Ascending aorta (tissue), 2 donors: ENCODE results near the gene DYRK2. TPM values are rescaled to one million over a fixed set of nuclear protein-coding genes. Genes with fewer than 3 reads are reported as not detected.

Experiments
- DNase-seq, 2 donors: peaks; one replicate each; pipeline ENCODE4 v3.0.0-alpha.2; 2019; ENCODE audit warnings: low spot score in 2 of 2
- H3K27ac ChIP-seq, 2 donors: fragments of 200-600 bp; sonication (generic); one replicate each; pipeline ENCODE4 v1.5.1; 2016 to 2017; ENCODE audit warnings: mild to moderate bottlenecking in 1 of 2
- H3K27me3 ChIP-seq: fragments of 200-600 bp; sonication (generic); one replicate; pipeline ENCODE4 v1.5.1; 2017
- H3K36me3 ChIP-seq, 2 donors: fragments of 200-600 bp; sonication (generic); one replicate each; pipeline ENCODE4 v1.5.1; 2016
- H3K4me1 ChIP-seq, 2 donors: fragments of 200-600 bp; sonication (generic); one replicate each; pipeline ENCODE4 v1.5.1; 2016 to 2017; ENCODE audit warnings: mild to moderate bottlenecking in 1 of 2
- H3K4me3 ChIP-seq, 2 donors: fragments of 200-600 bp; sonication (generic); one replicate each; pipeline ENCODE4 v1.5.1; 2016 to 2017; ENCODE audit warnings: mild to moderate bottlenecking in 1 of 2
- H3K9me3 ChIP-seq, 2 donors: fragments of 200-600 bp; sonication (generic); one replicate each; pipeline ENCODE4 v1.5.1; 2016
- intact Hi-C: fragments of 100-400 bp; cut with DNase I; formaldehyde crosslinking; loops from one replicate; pipeline ENCODE4 v1.15.1; 2023
- total RNA-seq: library from RNA; depleted of rRNA; stranded (reverse); fragments of >200 nt; gene quantifications from one replicate; pipeline ENCODE4 v1.1.0, GENCODE V29; 2016
- TF ChIP-seq, protein P1 (sequence below), 3 experiments: fragments of 200-600 bp in 2 of 3; fragments of 450-650 bp in 1 of 3; sonication (generic) in 2 of 3; IDR thresholded peaks; one replicate each; pipeline ENCODE4 v1.5.1; 2016 to 2019; ENCODE audit warnings: antibody characterized with exemption in 3 of 3, mild to moderate bottlenecking in 1 of 3, moderate library complexity in 1 of 3

DYRK2 gene
- total RNA-seq, 1 donor from 2014 or later: 40.1 TPM

DNA sequence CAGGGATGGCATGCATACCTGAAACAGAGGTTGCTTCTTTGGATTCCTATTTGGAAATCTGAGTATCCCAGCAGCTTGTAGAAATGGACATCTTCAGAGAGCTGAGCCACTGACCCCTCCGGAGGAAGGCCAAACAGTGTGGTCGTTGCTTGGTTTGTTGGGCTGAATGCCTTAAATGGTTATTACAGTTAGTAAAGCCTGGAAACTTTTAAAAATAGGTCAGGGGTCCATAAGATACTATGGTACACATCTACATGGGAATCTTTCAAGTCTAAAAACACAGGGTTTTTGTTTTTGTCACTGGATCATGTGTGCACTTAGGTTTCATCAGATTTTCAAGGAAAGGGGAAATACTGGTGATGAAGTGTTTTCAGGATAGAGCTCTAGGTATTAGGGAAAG is 7.7 kb downstream of the DYRK2 start:
- H3K27ac ChIP-seq: no peak overlapping the region
- H3K4me3 ChIP-seq: no peak overlapping the region
- H3K27me3 ChIP-seq: no peaks in the 10 kb centered on the region
- no peak for DNase-seq
- peaks cover 18 to 27% of the 10 kb centered on the region in 2 donors for H3K36me3 ChIP-seq
- peaks cover 0 to 43% of the 10 kb centered on the region in 2 donors for H3K4me1 ChIP-seq
- TF ChIP-seq, protein P1, sequence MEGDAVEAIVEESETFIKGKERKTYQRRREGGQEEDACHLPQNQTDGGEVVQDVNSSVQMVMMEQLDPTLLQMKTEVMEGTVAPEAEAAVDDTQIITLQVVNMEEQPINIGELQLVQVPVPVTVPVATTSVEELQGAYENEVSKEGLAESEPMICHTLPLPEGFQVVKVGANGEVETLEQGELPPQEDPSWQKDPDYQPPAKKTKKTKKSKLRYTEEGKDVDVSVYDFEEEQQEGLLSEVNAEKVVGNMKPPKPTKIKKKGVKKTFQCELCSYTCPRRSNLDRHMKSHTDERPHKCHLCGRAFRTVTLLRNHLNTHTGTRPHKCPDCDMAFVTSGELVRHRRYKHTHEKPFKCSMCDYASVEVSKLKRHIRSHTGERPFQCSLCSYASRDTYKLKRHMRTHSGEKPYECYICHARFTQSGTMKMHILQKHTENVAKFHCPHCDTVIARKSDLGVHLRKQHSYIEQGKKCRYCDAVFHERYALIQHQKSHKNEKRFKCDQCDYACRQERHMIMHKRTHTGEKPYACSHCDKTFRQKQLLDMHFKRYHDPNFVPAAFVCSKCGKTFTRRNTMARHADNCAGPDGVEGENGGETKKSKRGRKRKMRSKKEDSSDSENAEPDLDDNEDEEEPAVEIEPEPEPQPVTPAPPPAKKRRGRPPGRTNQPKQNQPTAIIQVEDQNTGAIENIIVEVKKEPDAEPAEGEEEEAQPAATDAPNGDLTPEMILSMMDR (IDR thresholded peaks at IDR 0.05): no peak
- H3K9me3 ChIP-seq: no peaks in the 10 kb centered on the region
- intact Hi-C loops: no loop called here

- intact Hi-C loops: no loop called here
- Histone ChIP-seq H3K27ac (no peak overlapping the region), H3K36me3 (peaks cover 18 to 27% of the 10 kb centered on the region in 2 donors), H3K27me3 (no peaks in the 10 kb centered on the region), H3K4me1 (peaks cover 0 to 46% of the 10 kb centered on the region in 2 donors), H3K4me3 (no peak overlapping the region), H3K9me3 (no peaks in the 10 kb centered on the region)
- DNase-seq: no peak
- TF ChIP-seq, protein P1 (IDR thresholded peaks at IDR 0.05): no peak
Observed at GRCh38 chr12:67658486-67658885, 9.9 kb downstream of the DYRK2 start.

DNA sequence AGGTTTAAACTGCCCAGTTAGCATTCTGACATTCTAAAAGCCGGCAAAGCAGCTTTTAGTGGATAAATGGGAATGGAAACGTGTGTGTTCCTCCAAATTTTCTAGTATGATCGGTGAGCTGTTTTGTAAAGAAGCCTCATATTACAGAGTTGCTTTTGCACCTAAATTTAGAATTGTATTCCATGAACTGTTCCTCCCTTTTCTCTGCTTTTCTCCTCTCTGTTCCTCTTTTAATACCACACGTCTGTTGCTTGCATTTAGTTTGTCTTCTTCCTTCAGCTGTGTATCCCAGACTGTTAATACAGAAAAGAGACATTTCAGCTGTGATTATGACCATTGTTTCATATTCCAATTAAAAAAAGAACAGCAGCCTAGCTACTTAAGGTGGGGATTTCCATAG is 10.7 kb downstream of the DYRK2 start:
- Histone ChIP-seq H3K4me3 (no peak overlapping the region), H3K27me3 (no peaks in the 10 kb centered on the region), H3K27ac (no peak overlapping the region), H3K36me3 (peaks cover 18 to 27% of the 10 kb centered on the region in 2 donors), H3K9me3 (no peaks in the 10 kb centered on the region), H3K4me1 (peaks cover 0 to 46% of the 10 kb centered on the region in 2 donors)
- no peak for DNase-seq
- TF ChIP-seq, protein P1 (IDR thresholded peaks at IDR 0.05): no peak
- intact Hi-C loops: no loop called here

GRCh38 chr12:67661311-67662021 is 12.9 kb downstream of the DYRK2 start:
- Histone ChIP-seq H3K27me3 (no peaks in the 10 kb centered on the region), H3K4me3 (no peak overlapping the region), H3K36me3 (peaks cover 18 to 27% of the 10 kb centered on the region in 2 donors), H3K27ac (no peak overlapping the region), H3K9me3 (no peaks in the 10 kb centered on the region), H3K4me1 (peaks cover 0 to 45% of the 10 kb centered on the region in 2 donors)
- no peak for DNase-seq
- intact Hi-C loops: no loop called here
- TF ChIP-seq, protein P1 (IDR thresholded peaks at IDR 0.05): no peak

DNA sequence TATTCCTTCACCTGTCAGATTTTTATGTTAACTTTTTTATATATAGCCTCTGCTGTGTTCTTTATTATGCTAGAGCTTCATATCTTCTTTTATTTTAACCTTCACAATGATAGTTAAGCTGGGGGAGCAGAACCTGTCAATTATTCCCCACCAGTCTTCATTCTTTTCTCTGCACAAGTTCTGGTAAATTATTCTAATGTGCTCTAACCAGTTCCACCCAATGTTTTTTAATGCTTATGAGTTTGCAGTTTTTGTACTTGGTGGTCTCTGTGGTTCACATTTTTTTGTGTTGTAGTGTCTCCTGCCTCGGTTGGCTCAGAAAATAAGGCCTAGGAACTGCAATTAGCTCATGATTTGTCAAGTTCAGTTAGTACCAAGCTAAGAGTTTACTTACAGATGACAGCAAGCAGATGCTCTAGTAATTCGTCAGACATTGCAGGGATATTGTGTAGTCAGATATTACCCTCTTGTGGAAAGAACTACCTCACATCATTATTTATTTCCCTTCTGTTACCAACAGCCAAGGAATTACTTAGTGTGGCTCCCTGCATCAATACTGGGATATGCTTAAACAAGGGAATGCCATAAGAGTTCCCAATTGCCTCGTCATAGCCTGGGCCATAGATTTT is 14.5 kb downstream of the DYRK2 start:
- H3K27me3 ChIP-seq: no peaks in the 10 kb centered on the region
- intact Hi-C loops: no loop called here
- DNase-seq: no peak
- no peaks in the 10 kb centered on the region for H3K9me3 ChIP-seq
- no peak overlapping the region for H3K4me3 ChIP-seq
- H3K36me3 ChIP-seq: peaks cover 5 to 16% of the 10 kb centered on the region in 2 donors
- TF ChIP-seq, protein P1 (IDR thresholded peaks at IDR 0.05): no peak
- H3K4me1 ChIP-seq: peaks cover 14 to 58% of the 10 kb centered on the region in 2 donors
- H3K27ac ChIP-seq: no peak overlapping the region
